Putamen (tissue), 1 donor: ENCODE data around the gene FBXW4.
"Not testable (repeated sequence)": the region's sequence is repeated elsewhere in the genome, so short reads cannot be mapped to it uniquely, and the experiment has no call there.

Experiments used
- DNase-seq: peaks from one replicate; pipeline ENCODE4 v3.0.0-alpha.2; 2016; ENCODE audit warnings: low spot score

Gene FBXW4

GRCh38 chr10:101616415-101617101, 78.4 kb downstream of the FBXW4 start:
- DNase-seq: no peak

- no peak for DNase-seq
Observed at GRCh38 chr10:101615525-101616116, 79.3 kb downstream of the FBXW4 start.

- DNase-seq: no peak
Observed at GRCh38 chr10:101614663-101615524, 80.1 kb downstream of the FBXW4 start.

GRCh38 chr10:101613646-101614045, 81.3 kb downstream of the FBXW4 start:
- DNase-seq: no peak

GRCh38 chr10:101612872-101613271, 82.1 kb downstream of the FBXW4 start:
- no peak for DNase-seq

- DNase-seq: no peak
Observed at GRCh38 chr10:101612086-101612485, 82.9 kb downstream of the FBXW4 start.

GRCh38 chr10:101611096-101611905, 83.7 kb downstream of the FBXW4 start:
- DNase-seq: no peak

- DNase-seq: no peak
Observed at GRCh38 chr10:101609481-101609880, 85.5 kb downstream of the FBXW4 start.

- no peak for DNase-seq
Observed at GRCh38 chr10:101607124-101607523, 87.8 kb downstream of the FBXW4 start.

- peak; percentile 77 for DNase-seq
Observed at GRCh38 chr10:101602761-101603398, 92.1 kb downstream of the FBXW4 start.

- no peak for DNase-seq
Observed at GRCh38 chr10:101601541-101601940, 93.4 kb downstream of the FBXW4 start.

GRCh38 chr10:101597091-101597900, 97.7 kb downstream of the FBXW4 start:
- no peak for DNase-seq

- DNase-seq: no peak
Observed at GRCh38 chr10:101595591-101596433, 99.2 kb downstream of the FBXW4 start.

- not testable (repeated sequence) for DNase-seq
Observed at GRCh38 chr10:101593331-101593730, 101.6 kb downstream of the FBXW4 start.

GRCh38 chr10:101588879-101589278, 106.1 kb downstream of the FBXW4 start:
- no peak for DNase-seq

- DNase-seq: peak; percentile 94
Observed at GRCh38 chr10:101587725-101588653, 107.0 kb downstream of the FBXW4 start, which contains the start of the genes DPCD and POLL. Gene DPCD, plus strand, starts transcription at chr10:101588321. Its CDS starts 16 bp downstream, at chr10:101588337. Gene POLL, minus strand, starts transcription at chr10:101588257. Its CDS starts 897 bp downstream, at chr10:101587360.

GRCh38 chr10:101585841-101586240, 109.1 kb downstream of the FBXW4 start:
- no peak for DNase-seq
